GM12878 (cell line): ENCODE measurements around the gene CATSPERZ. TPM values are rescaled to one million over a fixed set of nuclear protein-coding genes. Genes with fewer than 3 reads are reported as not detected.

Experiments used
- BHLHE40 ChIP-seq, 2 experiments: fragments of 450-650 bp in 1 of 2; IDR thresholded peaks; 2 replicates each; pipeline ENCODE4 v1.6.1; 2011 to 2017; ENCODE audit warnings: low read depth in 2 of 2, borderline replicate concordance in 1 of 2, improper control_type of control experiment in 1 of 2, low read length in 1 of 2, mild to moderate bottlenecking in 1 of 2
- BRCA1 ChIP-seq: IDR thresholded peaks from 2 replicates; pipeline ENCODE4 v1.6.1; 2011; ENCODE audit warnings: low read depth, low read length, improper control_type of control experiment
- CBX5 ChIP-seq: sonication (generic); IDR thresholded peaks from 2 replicates; pipeline ENCODE4 v1.6.1; 2016; ENCODE audit warnings: low read depth, moderate library complexity, mild to moderate bottlenecking, inconsistent platforms
- CHD1 ChIP-seq: IDR thresholded peaks from 2 replicates; pipeline ENCODE4 v1.6.1; 2012; ENCODE audit warnings: low read depth, low read length, improper control_type of control experiment
- CHD2 ChIP-seq: IDR thresholded peaks from 2 replicates; pipeline ENCODE4 v1.6.1; 2011; ENCODE audit warnings: low read depth, low read length, improper control_type of control experiment, borderline replicate concordance
- CREB1 ChIP-seq: IDR thresholded peaks from 2 replicates; pipeline ENCODE4 v1.6.1; 2012; ENCODE audit warnings: low read depth, mild to moderate bottlenecking, inconsistent platforms
- EP300 ChIP-seq, 2 experiments: fragments of 150-350 bp in 1 of 2; IDR thresholded peaks; 2 replicates each; pipeline ENCODE4 v1.6.1; 2011 to 2012; ENCODE audit warnings: low read depth in 2 of 2, low read length in 2 of 2, borderline replicate concordance in 1 of 2, improper control_type of control experiment in 1 of 2, inconsistent platforms in 1 of 2; ENCODE audit not compliant: control insufficient read depth in 1 of 2
- KAT2A ChIP-seq: conservative IDR thresholded peaks from 2 replicates; pipeline ENCODE4 v1.6.1; 2011; ENCODE audit warnings: low read depth, low read length; ENCODE audit not compliant: control insufficient read depth
- NBN ChIP-seq: fragments of 450-650 bp; IDR thresholded peaks from 2 replicates; pipeline ENCODE4 v1.6.1; 2016
- NR2C1 ChIP-seq: fragments of 450-650 bp; IDR thresholded peaks from 2 replicates; pipeline ENCODE4 v1.6.1; 2017; ENCODE audit warnings: antibody characterized with exemption, mild to moderate bottlenecking, moderate library complexity
- PAX8 ChIP-seq: fragments of 450-650 bp; IDR thresholded peaks from 2 replicates; pipeline ENCODE4 v1.6.1; 2017; ENCODE audit warnings: mild to moderate bottlenecking, moderate library complexity
- POLR2A ChIP-seq: IDR thresholded peaks from 2 replicates; pipeline ENCODE4 v1.6.1; 2011; ENCODE audit warnings: low read depth, mild to moderate bottlenecking, low read length
- RAD21 ChIP-seq: IDR thresholded peaks from 2 replicates; pipeline ENCODE4 v1.6.1; 2011; ENCODE audit warnings: mild to moderate bottlenecking, low read depth, low read length, moderate library complexity; ENCODE audit not compliant: insufficient read depth
- RB1 ChIP-seq: fragments of 450-650 bp; formaldehyde crosslinking; IDR thresholded peaks from 2 replicates; pipeline ENCODE4 v1.6.1; 2017; ENCODE audit warnings: mild to moderate bottlenecking, borderline replicate concordance
- RELA ChIP-seq: fragments of 450-650 bp; IDR thresholded peaks from 2 replicates; pipeline ENCODE4 v1.8.0; 2014; ENCODE audit warnings: borderline replicate concordance; ENCODE audit not compliant: partially characterized antibody
- SIN3A ChIP-seq: IDR thresholded peaks from 2 replicates; pipeline ENCODE4 v1.6.1; 2012; ENCODE audit warnings: low read depth, low read length, improper control_type of control experiment
- TAF1 ChIP-seq: IDR thresholded peaks from 2 replicates; pipeline ENCODE4 v1.6.1; 2011; ENCODE audit warnings: mild to moderate bottlenecking, low read depth, low read length, borderline replicate concordance
- USF1 ChIP-seq: IDR thresholded peaks from 2 replicates; pipeline ENCODE4 v1.6.1; 2011; ENCODE audit warnings: borderline replicate concordance, low read depth, mild to moderate bottlenecking, moderate library complexity, mixed read lengths, low read length; ENCODE audit not compliant: insufficient read depth; ENCODE audit errors: extremely low read length
- polyA plus RNA-seq, 11 experiments: library from polyadenylated mRNA; depleted of rRNA in 4 of 11; unstranded in 6 of 11; stranded (reverse) in 5 of 11; fragments of >200 nt; fragmentation: Nextera tagmentation in 4 of 11; fragmentation: Illumina TruSeq in 1 of 11; extraction: Ambion mirVana in 4 of 11; extraction: Trizol in 1 of 11; gene quantifications; 1 replicate in 1 of 11; 2 replicates in 10 of 11; pipeline versions ENCODE4 v1.2.1 to v1.2.3, GENCODE V29; 2011 to 2016; ENCODE audit warnings: inconsistent platforms in 2 of 11, missing spikeins in 2 of 11, low read depth in 1 of 11
- total RNA-seq, 4 experiments: library from RNA; depleted of rRNA in 3 of 4; stranded (reverse); fragments of >200 nt in 3 of 4; fragmentation: Illumina TruSeq in 1 of 4; extraction: Trizol in 1 of 4; gene quantifications; 2 replicates each; pipeline versions ENCODE4 v1.2.1 to v1.2.3, GENCODE V29; 2013 to 2021
- TF ChIP-seq, protein P1 (sequence below): fragments of 450-650 bp; IDR thresholded peaks from 2 replicates; pipeline ENCODE4 v1.6.1; 2017; ENCODE audit warnings: mild to moderate bottlenecking, moderate library complexity
- TF ChIP-seq, protein P2 (sequence below): IDR thresholded peaks from 2 replicates; pipeline ENCODE4 v1.6.1; 2011; ENCODE audit warnings: mild to moderate bottlenecking, low read depth, low read length, moderate library complexity; ENCODE audit not compliant: insufficient replicate concordance
- TF ChIP-seq, protein P3 (sequence below): fragments of 450-650 bp; IDR thresholded peaks from 2 replicates; pipeline ENCODE4 v1.6.1; 2017; ENCODE audit warnings: mild to moderate bottlenecking, low read depth, inconsistent platforms; ENCODE audit not compliant: poor library complexity, severe bottlenecking

CATSPERZ gene
- total and polyA plus RNA-seq, 10 of the 15 experiments (the other 5 are each of a cell fraction or from before 2014, with no cell fraction given): 0.12 to 0.31 TPM; not detected in 8

- TF ChIP-seq EP300 (IDR thresholded peaks at IDR 0.05; ENCODE audit: borderline replicate concordance in 1 of 2, control insufficient read depth in 1 of 2, low read depth in 2 of 2, low read length in 2 of 2): peak in 1 of 2 experiments; percentile 40; a peak in 1 of 4 replicates
- TF ChIP-seq CBX5: no peak
- TF ChIP-seq, protein P1, sequence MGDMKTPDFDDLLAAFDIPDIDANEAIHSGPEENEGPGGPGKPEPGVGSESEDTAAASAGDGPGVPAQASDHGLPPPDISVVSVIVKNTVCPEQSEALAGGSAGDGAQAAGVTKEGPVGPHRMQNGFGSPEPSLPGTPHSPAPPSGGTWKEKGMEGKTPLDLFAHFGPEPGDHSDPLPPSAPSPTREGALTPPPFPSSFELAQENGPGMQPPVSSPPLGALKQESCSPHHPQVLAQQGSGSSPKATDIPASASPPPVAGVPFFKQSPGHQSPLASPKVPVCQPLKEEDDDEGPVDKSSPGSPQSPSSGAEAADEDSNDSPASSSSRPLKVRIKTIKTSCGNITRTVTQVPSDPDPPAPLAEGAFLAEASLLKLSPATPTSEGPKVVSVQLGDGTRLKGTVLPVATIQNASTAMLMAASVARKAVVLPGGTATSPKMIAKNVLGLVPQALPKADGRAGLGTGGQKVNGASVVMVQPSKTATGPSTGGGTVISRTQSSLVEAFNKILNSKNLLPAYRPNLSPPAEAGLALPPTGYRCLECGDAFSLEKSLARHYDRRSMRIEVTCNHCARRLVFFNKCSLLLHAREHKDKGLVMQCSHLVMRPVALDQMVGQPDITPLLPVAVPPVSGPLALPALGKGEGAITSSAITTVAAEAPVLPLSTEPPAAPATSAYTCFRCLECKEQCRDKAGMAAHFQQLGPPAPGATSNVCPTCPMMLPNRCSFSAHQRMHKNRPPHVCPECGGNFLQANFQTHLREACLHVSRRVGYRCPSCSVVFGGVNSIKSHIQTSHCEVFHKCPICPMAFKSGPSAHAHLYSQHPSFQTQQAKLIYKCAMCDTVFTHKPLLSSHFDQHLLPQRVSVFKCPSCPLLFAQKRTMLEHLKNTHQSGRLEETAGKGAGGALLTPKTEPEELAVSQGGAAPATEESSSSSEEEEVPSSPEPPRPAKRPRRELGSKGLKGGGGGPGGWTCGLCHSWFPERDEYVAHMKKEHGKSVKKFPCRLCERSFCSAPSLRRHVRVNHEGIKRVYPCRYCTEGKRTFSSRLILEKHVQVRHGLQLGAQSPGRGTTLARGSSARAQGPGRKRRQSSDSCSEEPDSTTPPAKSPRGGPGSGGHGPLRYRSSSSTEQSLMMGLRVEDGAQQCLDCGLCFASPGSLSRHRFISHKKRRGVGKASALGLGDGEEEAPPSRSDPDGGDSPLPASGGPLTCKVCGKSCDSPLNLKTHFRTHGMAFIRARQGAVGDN: peak; percentile 54; the same call in 1 of the 2 replicates
- TF ChIP-seq CHD2: peak; percentile 65
- TF ChIP-seq, protein P2, sequence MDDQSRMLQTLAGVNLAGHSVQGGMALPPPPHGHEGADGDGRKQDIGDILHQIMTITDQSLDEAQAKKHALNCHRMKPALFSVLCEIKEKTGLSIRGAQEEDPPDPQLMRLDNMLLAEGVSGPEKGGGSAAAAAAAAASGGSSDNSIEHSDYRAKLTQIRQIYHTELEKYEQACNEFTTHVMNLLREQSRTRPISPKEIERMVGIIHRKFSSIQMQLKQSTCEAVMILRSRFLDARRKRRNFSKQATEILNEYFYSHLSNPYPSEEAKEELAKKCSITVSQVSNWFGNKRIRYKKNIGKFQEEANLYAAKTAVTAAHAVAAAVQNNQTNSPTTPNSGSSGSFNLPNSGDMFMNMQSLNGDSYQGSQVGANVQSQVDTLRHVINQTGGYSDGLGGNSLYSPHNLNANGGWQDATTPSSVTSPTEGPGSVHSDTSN: no peak
- peak; percentile 78 for TF ChIP-seq POLR2A
- 0 out of 2 replicates have a peak, but pooled peaks have one; percentile 20 for TF ChIP-seq CREB1
- no peak for TF ChIP-seq USF1
- TF ChIP-seq NBN: 0 out of 2 replicates have a peak, but pooled peaks have one; percentile 82
- no peak for TF ChIP-seq BRCA1
- no peak for TF ChIP-seq RELA
- TF ChIP-seq SIN3A: no peak; the same call in 1 of the 2 replicates
- no peak for TF ChIP-seq RAD21
- no peak for TF ChIP-seq RB1
- no peak for TF ChIP-seq KAT2A
- TF ChIP-seq, protein P3, sequence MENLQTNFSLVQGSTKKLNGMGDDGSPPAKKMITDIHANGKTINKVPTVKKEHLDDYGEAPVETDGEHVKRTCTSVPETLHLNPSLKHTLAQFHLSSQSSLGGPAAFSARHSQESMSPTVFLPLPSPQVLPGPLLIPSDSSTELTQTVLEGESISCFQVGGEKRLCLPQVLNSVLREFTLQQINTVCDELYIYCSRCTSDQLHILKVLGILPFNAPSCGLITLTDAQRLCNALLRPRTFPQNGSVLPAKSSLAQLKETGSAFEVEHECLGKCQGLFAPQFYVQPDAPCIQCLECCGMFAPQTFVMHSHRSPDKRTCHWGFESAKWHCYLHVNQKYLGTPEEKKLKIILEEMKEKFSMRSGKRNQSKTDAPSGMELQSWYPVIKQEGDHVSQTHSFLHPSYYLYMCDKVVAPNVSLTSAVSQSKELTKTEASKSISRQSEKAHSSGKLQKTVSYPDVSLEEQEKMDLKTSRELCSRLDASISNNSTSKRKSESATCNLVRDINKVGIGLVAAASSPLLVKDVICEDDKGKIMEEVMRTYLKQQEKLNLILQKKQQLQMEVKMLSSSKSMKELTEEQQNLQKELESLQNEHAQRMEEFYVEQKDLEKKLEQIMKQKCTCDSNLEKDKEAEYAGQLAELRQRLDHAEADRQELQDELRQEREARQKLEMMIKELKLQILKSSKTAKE: peak; percentile 62
- TF ChIP-seq TAF1: 0 out of 2 replicates have a peak, but pooled peaks have one; percentile 22
- TF ChIP-seq PAX8: no peak
- peak; percentile 50; the same call in 1 of the 2 replicates for TF ChIP-seq NR2C1
- no peak for TF ChIP-seq CHD1
- TF ChIP-seq BHLHE40 (IDR thresholded peaks at IDR 0.05; ENCODE audit: borderline replicate concordance in 1 of 2, low read depth in 2 of 2, low read length in 1 of 2): peak; percentile 70 to 86
Measured at GRCh38 chr11:64339754-64340408, 39.7 kb downstream of the CATSPERZ start, which contains the start of gene CCDC88B (continued).
